Measurements from ENCODE around the gene PDCD1.
A peak's percentile ranks its signal among the peaks of the same experiment; 100 is the strongest.
"Not testable (repeated sequence)": the region's sequence is repeated elsewhere in the genome, so short reads cannot be mapped to it uniquely, and the experiment has no call there.

PDCD1 gene

DNA sequence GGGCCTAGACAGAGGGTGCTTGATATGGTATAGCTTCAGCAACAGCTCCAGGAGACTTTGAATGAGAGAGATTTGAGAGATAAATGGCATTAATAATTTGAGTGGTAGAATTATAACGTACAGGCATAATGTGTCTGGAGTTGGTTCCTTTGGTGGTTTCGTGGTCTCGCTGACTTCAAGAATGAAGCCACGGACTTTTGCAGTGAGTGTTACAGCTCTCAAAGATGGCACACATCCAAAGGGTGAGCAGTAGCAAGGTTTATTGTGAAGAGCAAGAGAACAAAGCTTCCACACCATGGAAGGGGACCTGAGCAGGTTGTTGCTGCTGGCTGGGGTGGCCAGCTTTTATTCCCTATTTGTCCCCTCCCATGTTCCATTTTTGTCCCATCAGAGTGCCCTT is 23.1 kb downstream of the PDCD1 start:
- Mint-ChIP-seq H3K4me1 (peaks cover 38% of the 10 kb centered on the region), H3K27ac (peak overlapping the region in 2 of 3 experiments; percentile 76 to 82), H3K36me3 (ENCODE audit: low read depth) (no peaks in the 10 kb centered on the region), H3K9me3 (peaks cover 27% of the 10 kb centered on the region), H3K4me3 (no peak overlapping the region), H3K27me3 (ENCODE audit: low read depth) (peaks cover 12% of the 10 kb centered on the region)
- TF ChIP-seq, protein P1, sequence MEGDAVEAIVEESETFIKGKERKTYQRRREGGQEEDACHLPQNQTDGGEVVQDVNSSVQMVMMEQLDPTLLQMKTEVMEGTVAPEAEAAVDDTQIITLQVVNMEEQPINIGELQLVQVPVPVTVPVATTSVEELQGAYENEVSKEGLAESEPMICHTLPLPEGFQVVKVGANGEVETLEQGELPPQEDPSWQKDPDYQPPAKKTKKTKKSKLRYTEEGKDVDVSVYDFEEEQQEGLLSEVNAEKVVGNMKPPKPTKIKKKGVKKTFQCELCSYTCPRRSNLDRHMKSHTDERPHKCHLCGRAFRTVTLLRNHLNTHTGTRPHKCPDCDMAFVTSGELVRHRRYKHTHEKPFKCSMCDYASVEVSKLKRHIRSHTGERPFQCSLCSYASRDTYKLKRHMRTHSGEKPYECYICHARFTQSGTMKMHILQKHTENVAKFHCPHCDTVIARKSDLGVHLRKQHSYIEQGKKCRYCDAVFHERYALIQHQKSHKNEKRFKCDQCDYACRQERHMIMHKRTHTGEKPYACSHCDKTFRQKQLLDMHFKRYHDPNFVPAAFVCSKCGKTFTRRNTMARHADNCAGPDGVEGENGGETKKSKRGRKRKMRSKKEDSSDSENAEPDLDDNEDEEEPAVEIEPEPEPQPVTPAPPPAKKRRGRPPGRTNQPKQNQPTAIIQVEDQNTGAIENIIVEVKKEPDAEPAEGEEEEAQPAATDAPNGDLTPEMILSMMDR (IDR thresholded peaks at IDR 0.05; ENCODE audit: unreplicated experiment in 3 of 3), result no peak

DNA sequence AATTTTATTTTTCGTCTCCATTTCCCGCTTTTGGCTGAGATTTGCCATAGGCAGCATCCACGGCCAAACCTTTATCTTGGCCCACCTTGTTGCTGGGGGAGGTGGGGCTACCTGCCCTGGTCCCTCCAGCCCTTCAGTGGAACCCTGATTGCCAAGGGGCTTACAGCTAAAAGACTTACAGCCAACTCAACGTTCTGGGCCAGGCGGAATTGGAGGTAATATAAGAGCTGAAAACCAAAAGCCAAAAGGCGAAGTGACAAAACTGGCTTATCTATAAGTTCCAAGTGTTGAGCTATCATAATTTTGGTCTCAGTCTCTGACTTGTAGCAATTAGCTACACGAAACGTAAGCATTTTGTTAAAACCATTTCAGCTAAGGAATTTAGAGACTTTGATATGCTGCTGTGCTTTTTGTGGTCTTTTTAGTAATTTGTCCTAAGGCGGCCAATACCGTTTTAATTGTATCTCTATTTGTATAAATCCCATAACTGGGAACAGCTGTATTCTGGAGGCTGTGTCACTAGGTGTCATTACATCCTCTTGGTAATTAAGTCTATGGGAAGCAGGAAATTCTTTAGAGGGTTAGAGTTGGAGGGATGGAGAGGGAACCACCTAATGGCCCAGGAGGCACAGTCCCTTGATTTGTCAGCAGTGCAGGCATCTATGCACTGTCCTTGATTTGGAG is 24.0 kb downstream of the PDCD1 start:
- TF ChIP-seq, protein P1 (IDR thresholded peaks at IDR 0.05; ENCODE audit: unreplicated experiment in 3 of 3), result no peak
- H3K27me3 Mint-ChIP-seq (ENCODE audit: low read depth), result peaks cover 12% of the 10 kb centered on the region
- peaks cover 34% of the 10 kb centered on the region for H3K9me3 Mint-ChIP-seq
- no peaks in the 10 kb centered on the region for H3K36me3 Mint-ChIP-seq (ENCODE audit: low read depth)
- no peak overlapping the region for H3K27ac Mint-ChIP-seq
- peaks cover 38% of the 10 kb centered on the region for H3K4me1 Mint-ChIP-seq
- no peak overlapping the region for H3K4me3 Mint-ChIP-seq

DNA sequence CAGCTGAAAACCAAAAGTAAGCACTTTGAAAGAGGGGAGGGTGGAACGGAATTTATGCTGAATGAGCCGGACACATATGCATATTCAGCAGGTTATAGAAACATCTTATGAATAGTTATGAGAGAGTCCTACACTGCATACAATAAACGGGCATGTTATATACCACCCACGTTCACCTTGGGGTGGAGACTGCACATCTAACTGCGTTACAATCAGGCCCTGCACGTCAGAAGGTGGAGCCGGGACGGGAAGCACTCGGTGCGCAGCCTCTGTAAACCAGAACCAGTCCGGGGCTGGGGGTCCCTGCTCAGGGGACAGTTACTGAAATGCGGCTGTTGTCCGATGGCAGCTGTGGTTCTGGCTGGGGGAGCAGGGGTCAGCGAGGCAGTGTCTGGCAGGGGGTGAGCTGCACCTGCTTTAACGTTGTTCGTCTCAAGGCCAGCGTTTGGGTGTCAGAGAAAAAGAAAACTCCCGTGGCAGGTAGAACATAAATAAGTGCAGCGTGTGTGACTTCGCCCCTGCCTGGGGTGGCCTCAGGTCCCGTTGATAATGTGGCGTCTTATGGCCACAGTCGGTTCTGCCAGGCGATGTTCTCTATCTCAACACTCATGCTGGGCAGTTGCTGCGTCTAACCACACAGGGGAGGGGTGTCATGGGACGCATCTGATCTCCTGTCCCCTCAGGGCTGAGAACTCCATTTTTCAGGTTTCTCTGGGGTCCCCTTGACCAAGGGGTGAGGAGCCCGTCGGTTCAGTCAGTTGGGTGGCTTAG is 24.8 kb downstream of the PDCD1 start:
- not testable (repeated sequence) for H3K36me3 Mint-ChIP-seq (ENCODE audit: low read depth)
- peak overlapping the region; percentile 60 to 90 (median 75) for H3K27ac Mint-ChIP-seq
- peaks cover 38% of the 10 kb centered on the region for H3K4me1 Mint-ChIP-seq
- H3K4me3 Mint-ChIP-seq, result peak overlapping the region in 1 of 3 experiments; percentile 16
- H3K9me3 Mint-ChIP-seq, result peaks cover 34% of the 10 kb centered on the region
- peaks cover 12% of the 10 kb centered on the region for H3K27me3 Mint-ChIP-seq (ENCODE audit: low read depth)

DNA sequence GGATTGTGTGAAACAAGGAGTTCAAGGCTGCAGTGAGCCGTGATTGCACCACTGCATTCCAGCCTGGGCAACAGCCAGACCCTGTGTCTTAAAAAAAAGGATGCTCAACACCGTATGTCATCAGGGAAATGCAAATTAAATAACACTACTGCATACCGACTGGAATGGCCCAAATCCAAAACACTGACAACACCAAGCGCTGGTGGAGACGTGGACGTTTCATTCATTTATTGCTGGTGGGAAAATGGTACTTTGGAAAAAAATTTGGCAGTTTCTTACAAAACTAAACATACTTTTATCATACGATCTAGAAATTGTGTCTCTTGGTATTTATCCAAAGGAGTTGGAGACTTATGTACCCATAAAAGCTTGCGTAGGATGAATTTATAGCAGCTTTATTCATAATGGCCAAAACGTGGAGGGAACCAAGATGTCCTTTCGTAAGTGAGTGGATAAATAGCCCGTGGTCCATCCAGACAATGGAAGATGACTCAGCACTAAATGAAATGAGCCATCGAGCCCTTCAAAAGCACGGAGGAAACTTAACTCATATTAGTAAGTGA is 25.5 kb downstream of the PDCD1 start:
- Mint-ChIP-seq H3K27ac (peak overlapping the region; percentile 60 to 90 (median 75)), H3K36me3 (ENCODE audit: low read depth) (no peaks in the 10 kb centered on the region), H3K4me3 (peak overlapping the region in 1 of 3 experiments; percentile 16), H3K4me1 (peaks cover 33% of the 10 kb centered on the region), H3K9me3 (peaks cover 37% of the 10 kb centered on the region), H3K27me3 (ENCODE audit: low read depth) (peaks cover 12% of the 10 kb centered on the region)
- TF ChIP-seq, protein P1 (IDR thresholded peaks at IDR 0.05; ENCODE audit: unreplicated experiment in 3 of 3), result no peak

DNA sequence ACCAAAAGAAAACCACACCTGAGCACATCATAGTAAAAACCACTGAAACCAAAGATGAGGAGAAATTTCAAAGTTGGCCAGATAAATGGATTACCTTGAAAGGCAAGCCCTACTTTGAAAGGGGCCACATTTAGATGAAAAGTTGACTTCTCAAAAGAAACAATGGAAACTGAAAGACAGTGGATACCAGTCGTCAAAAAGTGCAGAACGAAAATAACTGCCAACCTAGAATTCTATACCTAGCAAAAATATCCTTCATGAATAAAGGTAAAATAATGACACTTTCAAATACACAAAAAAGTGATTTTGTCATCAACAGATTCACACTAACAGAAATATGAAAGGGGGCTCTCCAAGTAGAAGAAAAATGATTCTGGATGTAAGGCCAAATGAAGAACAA is 31.3 kb downstream of the PDCD1 start:
- H3K27me3 Mint-ChIP-seq (ENCODE audit: low read depth), result peaks cover 14% of the 10 kb centered on the region
- no peak overlapping the region for H3K27ac Mint-ChIP-seq
- H3K36me3 Mint-ChIP-seq (ENCODE audit: low read depth), result peaks cover 9% of the 10 kb centered on the region
- H3K4me1 Mint-ChIP-seq, result peaks cover 13% of the 10 kb centered on the region
- TF ChIP-seq, protein P1 (IDR thresholded peaks at IDR 0.05; ENCODE audit: unreplicated experiment in 3 of 3), result no peak
- peaks cover 60% of the 10 kb centered on the region for H3K9me3 Mint-ChIP-seq
- no peak overlapping the region for H3K4me3 Mint-ChIP-seq

DNA sequence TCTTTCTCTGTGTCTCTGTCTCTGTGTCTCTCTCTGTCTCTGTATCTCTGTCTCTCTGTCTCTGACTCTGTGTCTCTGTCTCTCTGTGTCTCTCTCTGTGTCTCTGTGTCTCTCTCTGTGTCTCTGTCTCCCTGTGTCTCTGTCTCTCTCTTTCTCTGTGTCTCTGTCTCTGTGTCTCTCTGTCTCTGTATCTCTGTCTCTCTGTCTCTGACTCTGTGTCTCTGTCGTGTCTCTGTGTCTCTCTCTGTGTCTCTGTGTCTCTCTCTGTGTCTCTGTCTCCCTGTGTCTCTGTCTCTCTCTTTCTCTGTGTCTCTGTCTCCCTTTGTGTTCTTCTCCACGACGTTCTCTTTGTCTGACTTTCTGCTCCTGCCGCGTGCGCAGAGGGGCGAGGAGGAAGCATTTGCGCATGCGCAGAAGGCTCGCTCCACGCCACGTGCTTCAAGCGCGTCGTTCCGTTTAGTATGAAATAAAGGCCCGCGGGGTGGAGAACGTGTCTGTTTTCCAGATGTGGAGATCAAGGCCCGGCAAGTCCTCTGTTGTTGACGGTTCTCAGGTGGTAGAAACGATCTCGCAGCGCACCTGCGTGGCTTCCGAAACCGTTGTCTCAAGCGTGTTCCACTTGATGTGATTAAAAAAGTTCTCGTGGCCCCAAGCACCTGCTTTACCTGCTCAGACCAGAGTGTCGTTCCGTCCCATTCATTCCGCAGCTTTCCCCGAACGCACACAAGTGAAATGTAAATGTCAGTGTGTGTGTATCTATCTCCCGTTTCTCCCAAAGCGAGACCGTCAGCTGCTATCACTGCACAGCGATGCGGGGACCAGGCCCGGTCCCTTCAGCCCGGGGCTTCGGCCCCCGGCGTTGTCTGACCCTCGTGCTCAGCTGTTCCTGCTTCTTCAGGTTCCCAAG is 34.9 kb downstream of the PDCD1 start:
- Mint-ChIP-seq H3K27me3 (ENCODE audit: low read depth) (peaks cover 14% of the 10 kb centered on the region), H3K27ac (peak overlapping the region in 1 of 3 experiments; percentile 35), H3K4me1 (peaks cover 13% of the 10 kb centered on the region), H3K9me3 (peaks cover 43% of the 10 kb centered on the region)
- not testable (repeated sequence) for H3K36me3 Mint-ChIP-seq (ENCODE audit: low read depth); H3K4me3 Mint-ChIP-seq

Measured in nephron (organoid).